GM19023 (cell line): ENCODE measurements around the gene VPS54.
"Not testable (repeated sequence)": the region's sequence is repeated elsewhere in the genome, so short reads cannot be mapped to it uniquely, and the experiment has no call there.

Experiments used
- ATAC-seq: cut with Tn5 transposase; IDR thresholded peaks from one replicate; pipeline ENCODE4 v1.9.1; 2021; ENCODE audit warnings: mild to moderate bottlenecking, moderate library complexity; ENCODE audit not compliant: unreplicated experiment

Gene VPS54

DNA sequence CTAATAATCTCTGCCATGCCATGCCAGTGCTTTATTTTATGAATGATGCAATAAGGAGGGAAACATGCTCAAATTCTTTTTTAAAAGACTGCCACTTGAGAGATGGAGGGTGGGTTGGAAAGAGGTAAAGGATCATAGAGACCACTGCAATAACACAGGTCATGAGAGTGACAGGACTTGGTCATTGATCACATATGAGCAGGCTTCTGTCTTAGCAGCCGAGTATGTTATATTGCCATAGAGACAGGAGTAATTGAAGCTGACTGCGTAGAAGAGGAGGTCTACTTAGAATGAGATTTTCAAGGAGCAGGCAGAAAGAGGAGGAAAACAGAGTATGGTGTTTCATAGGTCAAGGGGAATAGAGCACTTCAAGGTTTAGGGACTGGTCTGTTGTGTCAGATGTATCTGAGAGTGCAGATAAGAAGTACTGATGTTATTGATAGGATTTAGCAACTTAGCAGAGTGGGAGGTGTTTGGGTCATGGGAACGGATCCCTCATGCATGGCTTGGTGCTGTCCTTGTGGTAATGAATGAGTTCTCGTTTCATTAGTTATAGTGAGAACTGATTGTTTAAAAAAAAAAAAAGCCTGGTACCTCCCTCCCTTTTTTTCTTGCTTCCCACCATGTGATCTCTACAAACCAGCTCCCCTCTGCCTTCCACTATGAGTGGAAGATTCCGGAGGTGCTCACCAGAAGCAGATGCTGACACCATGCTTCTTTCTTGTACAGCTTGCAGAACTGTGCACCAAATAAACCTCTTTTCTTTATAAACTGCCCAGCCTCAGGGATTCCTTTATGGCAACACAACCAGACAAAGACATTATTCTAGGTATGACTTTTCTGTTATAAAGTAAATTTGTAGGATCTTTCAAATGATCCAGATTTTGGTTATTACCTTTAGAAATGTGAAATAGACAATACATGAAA lies 144.8 kb downstream of the VPS54 start:
- ATAC-seq = no peak

DNA sequence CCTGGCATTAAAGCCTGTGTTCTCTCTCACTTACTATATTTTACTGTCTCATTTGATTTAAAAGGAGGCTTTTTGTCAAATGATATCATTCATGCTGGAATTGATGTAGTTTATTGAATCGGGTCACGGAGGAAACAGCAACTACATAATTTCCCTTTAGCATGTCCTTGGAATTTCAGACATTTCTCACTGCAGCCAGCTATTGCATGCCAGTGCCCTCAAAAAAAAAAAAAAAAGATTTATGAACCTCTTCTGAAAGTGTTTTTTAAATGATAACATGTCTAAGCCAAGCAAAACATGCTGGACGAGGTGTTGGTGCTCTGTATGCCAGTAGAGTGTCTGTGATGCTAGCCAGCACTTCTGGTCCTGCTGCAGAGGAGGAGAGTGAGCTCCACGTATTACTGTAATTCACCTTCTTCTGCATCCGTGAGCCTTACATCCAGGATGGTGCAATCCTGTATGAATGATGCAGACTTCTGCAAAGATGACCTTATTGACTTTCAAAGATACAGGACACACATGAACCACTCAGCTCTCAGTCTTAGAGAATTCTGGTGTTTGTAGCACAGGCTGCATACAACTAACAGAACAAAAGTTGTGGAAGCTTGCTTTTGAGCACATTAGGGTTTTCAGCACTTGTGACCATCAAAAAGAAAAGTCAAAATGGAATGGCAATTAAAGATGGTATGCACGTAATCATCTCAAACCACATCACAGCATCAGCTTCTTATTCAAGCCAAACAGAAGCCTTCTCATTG lies 146.5 kb downstream of the VPS54 start:
- no peak for ATAC-seq

DNA sequence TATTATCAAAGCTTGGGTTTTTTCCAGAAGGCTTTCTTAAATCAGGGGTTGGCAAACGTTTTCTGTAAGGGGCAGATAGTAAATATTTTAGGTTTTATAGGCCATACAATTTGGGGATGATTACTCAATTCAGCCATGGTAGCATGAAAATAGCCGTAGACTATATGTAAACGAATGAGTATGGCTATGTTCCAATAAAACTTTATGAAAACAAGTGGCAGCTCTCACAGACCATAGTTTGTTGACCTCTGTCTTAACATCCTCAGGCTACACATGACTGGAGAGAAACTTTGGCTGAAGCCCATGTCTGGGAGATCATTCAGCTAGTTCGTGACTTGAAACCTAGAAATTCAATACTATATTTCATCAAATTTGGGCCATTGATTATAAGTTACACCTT lies 147.4 kb downstream of the VPS54 start:
- ATAC-seq = no peak

DNA sequence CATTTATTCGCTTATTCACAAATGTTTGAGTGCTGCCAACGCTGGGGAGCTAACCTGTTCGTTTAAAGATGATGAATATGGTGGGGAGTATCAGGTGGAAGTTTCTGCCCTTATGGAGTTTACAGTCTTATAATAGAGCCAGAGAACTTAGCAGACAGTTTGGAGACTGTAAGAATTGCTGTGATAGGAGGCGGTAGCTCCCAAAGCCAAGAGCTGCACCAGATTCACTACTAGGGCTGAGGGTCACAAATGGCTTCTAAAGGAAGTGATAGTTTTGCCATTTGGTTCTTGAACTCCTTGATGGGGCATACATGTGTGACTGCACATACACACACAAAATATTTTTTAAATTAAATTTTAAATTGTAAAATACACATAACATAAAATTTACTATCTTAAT lies 148.5 kb downstream of the VPS54 start:
- ATAC-seq = no peak

DNA sequence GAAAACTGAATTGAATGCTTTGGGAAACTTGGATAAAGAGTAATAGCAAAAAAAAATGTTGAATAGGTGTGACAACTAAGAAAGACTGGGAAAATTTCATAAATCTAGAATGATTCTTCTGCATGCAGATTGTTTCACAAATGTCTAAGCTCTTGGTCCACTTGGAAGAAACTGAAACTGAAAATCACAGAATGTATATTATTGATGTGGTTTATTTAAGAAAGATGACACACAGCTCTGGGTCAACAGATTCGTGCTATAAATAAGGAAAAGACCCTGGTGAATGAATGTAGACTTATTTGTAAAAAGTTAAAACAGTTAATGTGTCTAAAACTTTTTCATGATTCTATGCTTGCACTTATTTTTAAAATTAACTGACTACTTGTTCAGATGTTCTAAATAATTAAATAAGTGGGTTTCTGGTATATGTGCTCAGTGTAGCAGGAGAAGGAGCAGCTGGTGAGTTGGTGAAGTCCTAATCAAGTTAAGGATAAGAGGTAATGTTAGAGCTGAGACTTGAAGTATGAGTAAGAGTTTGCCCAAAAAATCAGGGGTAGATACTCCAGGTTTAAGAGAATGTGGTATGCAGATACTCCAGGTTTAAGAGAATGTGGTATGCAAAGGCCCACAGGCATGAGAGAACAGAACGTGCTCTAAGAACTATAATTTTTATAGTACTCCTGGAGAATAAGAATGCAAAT lies 153.1 kb downstream of the VPS54 start:
- no peak for ATAC-seq

DNA sequence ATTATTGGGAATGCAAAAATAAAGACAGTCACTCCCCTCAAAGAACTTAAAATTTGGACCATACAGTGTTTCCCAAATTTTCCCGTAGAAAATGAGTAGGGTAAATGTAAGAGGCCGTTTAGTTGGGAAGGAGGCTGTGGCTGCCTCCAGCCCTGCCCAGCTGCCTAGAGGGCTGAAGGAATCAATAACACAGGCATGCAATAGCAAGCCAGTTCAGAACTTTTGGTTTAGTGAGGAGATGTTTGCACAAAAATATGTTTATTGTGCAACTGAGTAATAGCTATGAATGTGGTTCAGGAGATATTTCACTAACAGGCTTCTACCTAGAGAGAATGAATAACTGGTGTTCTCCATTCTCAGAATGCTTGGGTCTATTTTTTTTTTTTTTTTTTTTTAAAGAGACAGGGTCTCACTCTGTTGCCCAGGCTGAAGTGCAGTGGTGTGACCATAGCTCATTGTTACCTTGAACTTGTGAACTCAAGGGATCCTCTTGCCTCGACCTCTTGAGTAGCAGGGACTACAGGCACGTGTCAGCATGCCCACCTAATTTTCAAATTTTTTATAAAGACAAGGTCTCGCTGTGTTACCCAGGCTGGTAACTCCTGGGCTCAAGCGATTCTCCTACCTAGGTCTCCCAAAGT lies 153.9 kb downstream of the VPS54 start:
- ATAC-seq = no peak

DNA sequence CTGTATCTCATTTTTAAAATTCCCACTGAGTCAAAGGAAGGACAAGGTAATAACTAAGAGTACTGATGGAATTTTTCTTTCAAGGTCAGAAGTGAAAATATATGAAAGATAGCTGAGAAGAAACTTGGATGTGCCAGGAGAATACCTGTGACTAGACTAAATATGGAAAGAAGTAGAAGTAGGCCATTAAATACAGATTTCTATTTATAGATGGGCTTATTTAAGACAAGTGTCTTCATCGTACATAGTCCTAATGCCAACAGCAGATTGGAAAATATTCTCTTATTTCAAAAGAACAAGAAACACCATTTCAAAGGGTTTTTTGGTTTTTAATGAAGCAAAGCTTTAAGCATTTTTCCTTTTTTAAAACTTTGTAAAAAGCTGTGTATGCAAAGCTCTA lies 155.5 kb downstream of the VPS54 start:
- ATAC-seq = no peak

DNA sequence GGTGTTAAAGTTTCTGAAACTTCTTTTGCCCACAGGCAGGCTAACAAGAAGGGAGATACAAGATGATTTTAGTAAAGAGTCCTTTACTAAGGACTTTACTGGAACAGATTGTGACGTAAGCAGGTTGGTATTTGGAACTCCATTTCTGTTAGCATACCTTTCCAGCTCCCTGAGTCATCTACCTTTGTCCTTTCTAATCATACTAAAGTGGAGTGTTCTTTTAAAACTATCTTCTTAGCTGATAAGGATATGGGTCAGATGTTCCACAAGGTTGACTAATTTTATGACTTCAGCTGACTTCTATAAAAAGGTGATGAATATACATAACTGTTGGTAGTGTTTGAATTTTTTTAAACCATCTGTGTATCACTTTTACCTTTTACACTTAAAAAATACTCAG lies 156.4 kb downstream of the VPS54 start:
- ATAC-seq = no peak

DNA sequence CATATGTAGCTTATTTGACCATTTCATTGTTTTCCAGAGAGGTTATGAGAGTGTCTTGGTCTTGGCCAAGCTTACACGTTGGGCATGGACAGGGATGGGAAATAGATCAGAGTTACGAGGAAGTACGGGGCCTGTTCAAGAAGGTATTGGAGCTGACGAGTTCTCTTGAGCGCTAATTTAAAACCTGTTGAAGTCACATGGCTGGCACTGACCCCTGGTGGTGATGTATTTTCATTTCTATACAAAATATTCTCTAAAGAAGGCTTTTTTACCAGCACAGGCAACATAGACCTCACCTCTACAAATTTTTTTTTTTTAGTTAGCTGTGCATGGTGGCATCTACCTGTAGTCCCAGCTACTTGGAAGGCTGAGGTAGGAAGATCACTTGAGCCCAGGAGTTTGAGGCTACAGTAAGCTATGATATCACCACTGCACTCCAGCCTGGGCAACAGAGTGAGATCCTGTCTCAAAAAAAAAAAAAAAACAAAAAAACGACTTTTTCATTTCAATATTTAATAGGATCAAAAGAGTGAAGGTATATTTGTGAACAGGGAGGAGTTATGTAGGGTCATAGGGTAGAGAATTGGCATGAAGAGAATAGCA lies 157.9 kb downstream of the VPS54 start:
- no peak for ATAC-seq

DNA sequence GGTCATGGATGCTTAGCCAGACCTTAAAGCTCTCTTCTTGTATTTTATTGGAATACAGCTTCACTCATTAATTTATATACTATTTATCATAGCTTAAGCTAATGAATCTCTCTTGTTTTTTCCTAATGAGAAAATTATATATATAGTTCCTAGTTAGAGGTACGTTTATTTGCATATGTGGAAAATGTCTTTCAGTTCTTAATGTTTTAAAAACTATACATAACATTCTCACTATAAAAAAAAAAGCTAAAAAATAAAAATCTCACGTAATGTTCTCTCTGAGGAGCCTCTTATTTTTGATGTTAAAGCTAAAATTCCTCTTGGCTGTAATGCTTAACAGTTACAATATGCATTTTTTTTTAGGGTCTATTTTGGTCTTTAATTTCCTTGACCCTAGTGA lies 160.9 kb downstream of the VPS54 start:
- ATAC-seq = no peak

DNA sequence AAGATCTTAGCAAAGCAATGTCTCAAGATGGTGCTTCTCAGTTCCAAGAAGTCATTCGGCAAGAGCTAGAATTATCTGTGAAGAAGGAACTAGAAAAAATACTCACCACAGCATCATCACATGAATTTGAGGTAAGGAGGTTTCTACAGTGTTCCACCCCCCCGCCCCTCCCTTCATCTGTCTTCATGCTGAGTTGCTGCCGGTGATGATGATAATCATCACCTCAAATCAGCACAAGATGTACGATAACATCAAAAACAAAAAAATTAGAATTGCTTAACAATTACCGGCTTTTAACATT lies 163.0 kb downstream of the VPS54 start:
- no peak for ATAC-seq

DNA sequence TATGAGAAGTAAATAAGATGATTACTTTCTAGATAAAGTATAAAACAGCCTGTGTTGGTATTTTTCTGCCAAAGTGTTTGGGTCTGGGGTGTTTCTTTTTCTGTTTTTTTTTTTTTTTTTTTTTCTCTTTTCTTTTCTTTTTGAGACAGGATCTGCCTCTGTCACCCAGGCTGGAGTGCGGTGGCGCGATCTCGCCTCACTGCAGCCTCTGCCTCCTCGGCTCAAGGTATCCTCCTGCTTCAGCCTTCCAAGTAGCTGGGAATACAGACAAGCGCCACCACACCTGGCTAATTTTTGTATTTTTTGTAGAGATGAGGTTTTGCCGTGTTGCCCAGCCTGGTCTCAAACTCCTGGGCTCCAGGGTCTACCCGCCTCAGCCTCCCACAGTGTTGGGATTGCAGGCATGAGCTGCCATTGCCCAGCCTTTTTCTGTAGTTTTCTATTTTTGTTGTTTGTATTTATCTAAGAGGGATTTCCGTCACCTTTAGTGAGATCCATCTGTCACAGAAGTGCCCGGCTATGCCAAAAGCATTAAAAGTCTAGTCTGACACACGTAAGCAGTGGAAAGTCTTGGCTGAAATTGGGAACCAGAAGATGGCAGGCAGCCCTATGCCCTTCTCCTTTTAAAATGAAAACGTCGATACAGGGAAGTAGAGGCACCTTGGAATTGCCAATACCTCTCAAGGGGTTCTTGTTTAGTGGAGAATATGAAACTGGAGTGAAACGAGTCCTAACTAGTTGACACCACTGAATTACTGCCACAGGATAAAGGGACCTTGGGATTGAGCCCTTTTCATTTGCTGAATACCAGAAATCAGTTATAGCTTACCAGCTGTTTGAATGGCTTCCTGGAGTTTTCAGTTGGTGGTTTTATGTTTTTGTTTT lies 163.6 kb downstream of the VPS54 start:
- no peak for ATAC-seq

DNA sequence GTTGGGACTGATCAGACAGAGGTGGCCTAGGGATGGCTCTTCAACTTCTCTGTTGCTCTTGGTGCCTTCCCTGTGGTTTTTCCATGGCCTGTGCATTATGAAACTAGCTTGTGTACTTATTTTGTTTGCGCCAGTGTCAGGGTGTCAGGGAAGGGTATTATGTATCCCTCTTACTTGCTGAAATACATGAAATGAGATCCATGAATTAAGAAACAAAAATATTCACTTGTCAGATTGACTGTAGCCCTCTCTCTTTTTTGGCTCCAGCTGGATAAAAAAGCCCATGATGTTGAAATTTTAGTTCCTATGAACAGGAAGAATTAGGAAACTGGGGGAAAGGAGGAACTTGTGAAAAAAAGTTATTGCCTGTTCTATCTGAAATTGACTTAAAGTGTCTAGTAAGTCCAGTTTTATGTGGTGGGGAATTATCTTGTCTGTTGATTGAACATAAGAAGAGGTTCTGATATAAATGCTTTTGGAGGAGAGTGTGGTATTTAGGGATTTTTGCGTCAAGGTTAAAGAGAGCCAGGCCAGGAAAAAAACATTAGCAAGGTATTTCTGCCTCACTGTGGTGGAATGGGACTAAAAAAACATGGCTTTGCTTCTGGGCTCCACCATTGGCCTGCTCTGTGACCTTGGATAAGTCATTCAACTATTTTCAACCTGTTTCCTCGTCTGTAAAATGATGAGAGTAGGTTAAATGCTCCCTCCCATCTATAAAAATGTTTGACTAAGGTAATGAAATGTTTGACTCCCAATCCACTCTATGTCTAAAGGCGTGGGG lies 165.5 kb downstream of the VPS54 start:
- no peak for ATAC-seq

DNA sequence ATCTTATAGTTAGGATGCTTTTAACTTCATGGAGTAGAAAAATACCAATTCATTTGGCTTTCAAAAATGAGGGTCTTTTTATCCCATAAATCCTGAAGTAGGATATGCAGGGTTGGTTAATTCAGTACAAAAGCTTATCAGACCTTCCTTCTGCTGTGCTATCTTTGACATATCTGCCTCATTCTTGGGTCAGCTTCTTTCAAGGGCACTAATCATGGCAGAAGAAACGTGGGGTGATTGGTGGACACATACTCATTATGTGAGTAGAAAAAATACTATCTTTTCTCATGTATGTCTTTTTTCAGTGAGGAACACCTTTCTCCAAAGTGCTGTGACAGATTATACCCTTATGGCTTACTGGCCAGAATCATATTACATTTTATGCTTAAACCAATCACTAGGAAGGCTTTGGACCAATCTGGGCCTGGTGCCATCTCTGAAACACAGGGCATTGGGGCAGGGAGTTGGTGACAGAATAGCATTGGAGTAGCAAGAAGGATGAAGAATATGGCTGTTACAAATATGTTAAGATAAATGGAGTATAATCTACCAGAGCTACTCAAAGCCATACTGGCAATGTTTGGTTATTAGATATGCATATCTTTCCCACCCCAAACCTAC lies 167.4 kb downstream of the VPS54 start:
- ATAC-seq = no peak

DNA sequence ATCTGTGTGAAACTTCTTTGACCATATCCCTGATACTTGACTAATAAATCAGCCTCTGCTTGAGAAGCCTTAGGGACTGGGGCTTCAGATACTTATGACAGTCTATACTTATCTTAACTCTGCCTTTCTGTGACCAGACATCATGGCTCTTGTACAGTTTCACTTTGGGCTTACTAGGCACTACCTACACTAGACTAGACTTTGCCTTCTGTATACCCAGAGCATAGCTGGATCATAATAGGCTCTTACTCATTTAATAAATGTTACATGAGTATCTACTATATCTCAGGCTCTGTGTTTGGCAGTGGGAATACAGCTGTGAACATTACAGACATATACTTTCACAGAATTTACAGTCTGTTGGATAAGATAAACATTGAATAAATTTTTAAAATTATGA lies 168.6 kb downstream of the VPS54 start:
- no peak for ATAC-seq

DNA sequence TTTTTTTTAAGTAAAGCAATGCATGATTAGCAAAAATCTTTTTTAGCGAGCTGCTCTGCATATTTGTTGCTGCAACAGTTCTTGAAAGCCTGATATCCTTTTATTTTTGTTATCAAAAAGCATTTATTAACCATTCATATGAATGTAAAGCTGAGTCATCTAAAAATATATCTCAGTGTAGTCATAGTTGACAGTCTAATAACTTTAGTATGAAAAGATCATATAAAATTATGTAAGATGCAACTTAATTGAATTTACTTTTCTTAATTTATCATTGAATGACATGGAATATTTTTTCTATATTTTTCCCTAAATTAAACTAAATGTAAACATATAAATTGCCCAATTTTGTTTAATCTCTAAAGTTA lies 169.0 kb downstream of the VPS54 start:
- no peak for ATAC-seq

DNA sequence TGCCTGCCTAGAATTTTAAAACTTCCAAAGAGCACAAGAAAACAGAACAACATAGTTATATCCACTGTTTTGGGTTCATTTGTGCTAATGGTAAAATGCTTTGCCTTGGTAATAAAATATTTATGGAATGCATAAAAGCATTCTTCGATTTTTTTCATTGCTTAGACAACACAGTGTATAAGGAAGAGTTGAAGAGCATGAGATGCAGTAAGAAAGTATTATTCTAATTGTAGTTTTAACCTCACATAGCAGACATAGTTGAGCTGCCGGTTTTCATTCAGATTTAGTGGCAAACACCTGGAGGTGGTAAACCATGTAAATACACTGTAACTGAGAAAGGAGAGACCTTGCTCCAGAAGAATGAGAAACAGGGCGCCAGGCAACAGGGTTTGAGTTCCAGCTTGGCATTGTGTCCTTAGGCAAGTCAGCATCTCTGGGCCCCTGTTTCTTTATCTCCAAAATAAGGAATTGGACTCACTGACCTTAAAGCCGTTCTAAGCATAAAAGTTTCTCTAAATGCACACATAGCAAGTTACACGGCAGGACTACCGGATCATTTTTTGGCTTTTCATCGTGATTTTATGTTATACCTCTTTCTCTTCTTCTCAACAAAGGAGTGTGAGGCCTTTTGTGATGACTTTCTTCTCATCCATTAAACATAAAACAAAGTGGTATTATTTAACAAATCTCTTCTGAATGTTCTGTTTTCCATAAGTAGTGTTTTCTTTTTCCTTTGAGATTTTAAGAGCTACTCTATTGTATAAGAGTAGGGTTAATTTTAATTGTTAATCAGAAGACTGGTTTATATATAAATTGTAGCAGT lies 169.6 kb downstream of the VPS54 start:
- ATAC-seq = no peak

DNA sequence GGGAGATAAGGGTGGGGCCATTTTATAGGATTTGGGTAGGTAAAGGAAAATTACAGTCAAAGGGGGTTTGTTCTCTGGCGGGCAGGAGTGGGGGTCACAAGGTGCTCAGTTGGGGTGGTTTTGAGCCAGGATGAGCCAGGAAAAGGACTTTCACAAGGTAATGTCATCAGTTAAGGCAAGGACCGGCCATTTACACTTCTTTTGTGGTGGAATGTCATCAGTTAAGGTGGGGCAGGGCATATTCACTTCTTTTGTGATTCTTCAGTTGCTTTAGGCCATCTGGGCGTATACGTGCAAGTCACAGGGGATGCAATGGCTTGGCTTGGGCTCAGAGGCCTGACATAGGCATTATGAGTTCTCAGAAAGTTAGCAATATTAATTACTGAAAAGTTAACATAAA lies 171.7 kb downstream of the VPS54 start:
- not testable (repeated sequence) for ATAC-seq
